Neural progenitor cell (in vitro differentiated cells): ENCODE results near the gene PMFBP1. TPM values are rescaled to one million over a fixed set of nuclear protein-coding genes. Genes with fewer than 3 reads are reported as not detected.

Source experiments
- DNase-seq: peaks from one replicate; pipeline ENCODE4 v3.0.0-alpha.2; 2016; ENCODE audit warnings: low spot score
- H2AFZ ChIP-seq: fragments of 200-600 bp; sonication (generic); replicated peaks from 2 replicates; pipeline ENCODE4 v1.6.1; 2016; ENCODE audit warnings: antibody characterized with exemption
- H3F3A ChIP-seq: fragments of 200-600 bp; sonication (generic); 2 replicates; pipeline ENCODE4 v1.6.1; 2016; ENCODE audit warnings: antibody characterized with exemption, low read depth
- H3K27ac ChIP-seq: fragments of 200-600 bp; sonication (generic); 2 replicates; pipeline ENCODE4 v1.5.1; 2016; ENCODE audit warnings: mild to moderate bottlenecking
- H3K27me3 ChIP-seq: fragments of 200-600 bp; sonication (generic); 2 replicates; pipeline ENCODE4 v1.6.1; 2016; ENCODE audit warnings: mild to moderate bottlenecking, moderate library complexity
- H3K36me3 ChIP-seq: fragments of 200-600 bp; sonication (generic); 2 replicates; pipeline ENCODE4 v1.5.1; 2016
- H3K4me1 ChIP-seq: fragments of 200-600 bp; sonication (generic); 2 replicates; pipeline ENCODE4 v1.6.1; 2016; ENCODE audit warnings: mixed run types
- H3K4me2 ChIP-seq: fragments of 200-600 bp; sonication (generic); 2 replicates; pipeline ENCODE4 v1.6.1; 2016
- H3K4me3 ChIP-seq: fragments of 200-600 bp; sonication (generic); 2 replicates; pipeline ENCODE4 v1.5.1; 2016
- H3K79me2 ChIP-seq: fragments of 200-600 bp; sonication (generic); 2 replicates; pipeline ENCODE4 v1.6.1; 2016; ENCODE audit warnings: low read depth
- H3K9ac ChIP-seq: fragments of 200-600 bp; sonication (generic); 2 replicates; pipeline ENCODE4 v1.6.1; 2016
- H3K9me3 ChIP-seq: fragments of 200-600 bp; sonication (generic); 2 replicates; pipeline ENCODE4 v1.5.1; 2016; ENCODE audit warnings: low read depth
- H4K20me1 ChIP-seq: fragments of 200-600 bp; sonication (generic); 2 replicates; pipeline ENCODE4 v1.6.1; 2016; ENCODE audit warnings: low read depth
- H3K27ac Mint-ChIP-seq: 3 replicates; pipeline ENCODE4 v1.8.0; 2021; ENCODE audit warnings: mixed read lengths
- H3K27me3 Mint-ChIP-seq: 2 replicates; pipeline ENCODE4 v1.8.0; 2022; ENCODE audit warnings: low read depth, mild to moderate bottlenecking, inconsistent platforms, moderate library complexity, mixed read lengths; ENCODE audit not compliant: insufficient read depth
- H3K36me3 Mint-ChIP-seq: 3 replicates; pipeline ENCODE4 v1.8.0; 2021; ENCODE audit warnings: mixed read lengths
- H3K4me1 Mint-ChIP-seq: 3 replicates; pipeline ENCODE4 v1.8.0; 2021; ENCODE audit warnings: mixed read lengths
- H3K4me3 Mint-ChIP-seq: 3 replicates; pipeline ENCODE4 v1.8.0; 2021; ENCODE audit warnings: mild to moderate bottlenecking, moderate library complexity, mixed read lengths
- H3K9me3 Mint-ChIP-seq: 3 replicates; pipeline ENCODE4 v1.8.0; 2020; ENCODE audit warnings: mixed read lengths
- CTCF ChIP-seq: fragments of 200-600 bp; sonication (generic); IDR thresholded peaks from 2 replicates; pipeline ENCODE4 v1.5.1; 2017; ENCODE audit warnings: antibody characterized with exemption, mild to moderate bottlenecking
- EZH2 ChIP-seq: fragments of 200-600 bp; sonication (generic); IDR thresholded peaks from 2 replicates; pipeline ENCODE4 v1.6.1; 2017; ENCODE audit warnings: antibody characterized with exemption, mild to moderate bottlenecking, moderate library complexity
- EZH2phosphoT487 ChIP-seq: fragments of 200-600 bp; sonication (generic); IDR thresholded peaks from 2 replicates; pipeline ENCODE4 v1.6.1; 2017; ENCODE audit warnings: antibody characterized with exemption
- total RNA-seq: library from RNA; depleted of rRNA; stranded (reverse); fragments of >200 nt; gene quantifications from 2 replicates; pipeline ENCODE4 v1.2.3, GENCODE V29; 2015; ENCODE audit warnings: low replicate concordance

PMFBP1 gene
- total RNA-seq, 1 donor from 2014 or later = 12.8 TPM

GRCh38 chr16:72138064-72138572 lies 33.8 kb downstream of the PMFBP1 start:
- peaks cover 21% of the 10 kb centered on the region for H3K4me1 Mint-ChIP-seq

GRCh38 chr16:72137380-72138063 lies 34.4 kb downstream of the PMFBP1 start:
- Histone ChIP-seq H3K4me1 (no peaks in the 10 kb centered on the region), H3K9ac (no peak overlapping the region), H4K20me1 (no peaks in the 10 kb centered on the region), H3K9me3 (no peaks in the 10 kb centered on the region), H3K79me2 (no peaks in the 10 kb centered on the region), H3K4me2 (no peak overlapping the region), H3K36me3 (no peaks in the 10 kb centered on the region), H3K27ac (no peak overlapping the region), H2AFZ (no peak overlapping the region), H3K4me3 (no peak overlapping the region), H3K27me3 (no peaks in the 10 kb centered on the region), H3F3A (no peaks in the 10 kb centered on the region)
- Mint-ChIP-seq H3K9me3 (no peaks in the 10 kb centered on the region), H3K4me3 (no peak overlapping the region), H3K27ac (no peak overlapping the region), H3K36me3 (no peaks in the 10 kb centered on the region), H3K27me3 (peaks cover 6% of the 10 kb centered on the region), H3K4me1 (peaks cover 21% of the 10 kb centered on the region)
- DNase-seq = no peak
- no peak for TF ChIP-seq CTCF
- TF ChIP-seq EZH2 = no peak
- TF ChIP-seq EZH2phosphoT487 = no peak

More at GRCh38 chr16:72138064-72138572, 33.8 kb downstream of the PMFBP1 start:
- no peak overlapping the region for H3K27ac ChIP-seq
- TF ChIP-seq EZH2phosphoT487 (no peak), CTCF (no peak), EZH2 (no peak)
- Mint-ChIP-seq H3K27me3 (peaks cover 4% of the 10 kb centered on the region), H3K27ac (no peak overlapping the region), H3K4me3 (no peak overlapping the region), H3K9me3 (no peaks in the 10 kb centered on the region), H3K36me3 (no peaks in the 10 kb centered on the region)
- no peaks in the 10 kb centered on the region for H4K20me1 ChIP-seq
- no peak overlapping the region for H2AFZ ChIP-seq
- DNase-seq = no peak
- H3K4me2 ChIP-seq = no peak overlapping the region
- H3K79me2 ChIP-seq = no peaks in the 10 kb centered on the region
- no peaks in the 10 kb centered on the region for H3K9me3 ChIP-seq
- no peak overlapping the region for H3K4me3 ChIP-seq
- H3K27me3 ChIP-seq = no peaks in the 10 kb centered on the region
- H3F3A ChIP-seq = no peaks in the 10 kb centered on the region
- H3K9ac ChIP-seq = no peak overlapping the region
- H3K36me3 ChIP-seq = no peaks in the 10 kb centered on the region
- no peaks in the 10 kb centered on the region for H3K4me1 ChIP-seq

GRCh38 chr16:72134507-72134906 lies 37.4 kb downstream of the PMFBP1 start:
- peaks cover under 1% of the 10 kb centered on the region for H3K4me1 ChIP-seq
- H3K9ac ChIP-seq = no peak overlapping the region
- Mint-ChIP-seq H3K27me3 (peaks cover 6% of the 10 kb centered on the region), H3K9me3 (no peaks in the 10 kb centered on the region), H3K27ac (no peak overlapping the region), H3K4me1 (peaks cover 12% of the 10 kb centered on the region), H3K36me3 (no peaks in the 10 kb centered on the region), H3K4me3 (no peak overlapping the region)
- H3K4me3 ChIP-seq = no peak overlapping the region
- H3K9me3 ChIP-seq = no peaks in the 10 kb centered on the region
- no peaks in the 10 kb centered on the region for H3K79me2 ChIP-seq
- H3K36me3 ChIP-seq = no peaks in the 10 kb centered on the region
- no peak overlapping the region for H3K27ac ChIP-seq
- no peaks in the 10 kb centered on the region for H3F3A ChIP-seq
- no peak overlapping the region for H3K4me2 ChIP-seq
- no peaks in the 10 kb centered on the region for H4K20me1 ChIP-seq
- no peak for DNase-seq
- H2AFZ ChIP-seq = no peak overlapping the region
- no peaks in the 10 kb centered on the region for H3K27me3 ChIP-seq
- TF ChIP-seq EZH2 (no peak), EZH2phosphoT487 (no peak), CTCF (no peak)
